HepG2 (cell line): Measurements from ENCODE around the gene JPH4. TPM values are rescaled to one million over a fixed set of nuclear protein-coding genes. Genes with fewer than 3 reads are reported as not detected.
A peak's percentile ranks its signal among the peaks of the same experiment; 100 is the strongest.

ENCODE experiments used
- ARID5B ChIP-seq: IDR thresholded peaks from 2 replicates; pipeline ENCODE4 v1.4.0; 2020; ENCODE audit warnings: mild to moderate bottlenecking, missing genetic modification reagents
- ELF4 ChIP-seq: sonication (generic); formaldehyde crosslinking; IDR thresholded peaks from 2 replicates; pipeline ENCODE4 v1.5.0; 2020; ENCODE audit warnings: missing genetic modification reagents, mild to moderate bottlenecking, moderate library complexity, borderline replicate concordance
- HNF4G ChIP-seq, 2 experiments: sonication (generic) in 1 of 2; formaldehyde crosslinking in 1 of 2; IDR thresholded peaks; 2 replicates each; pipeline versions ENCODE4 v1.4.0 to v1.6.1; 2011 to 2020; ENCODE audit warnings: borderline replicate concordance in 2 of 2, low read depth in 2 of 2, mild to moderate bottlenecking in 2 of 2, low read length in 1 of 2, missing genetic modification reagents in 1 of 2, moderate library complexity in 1 of 2
- PPARG ChIP-seq: conservative IDR thresholded peaks from 2 replicates; pipeline ENCODE4 v1.6.1; 2016; ENCODE audit warnings: missing biosample characterization, missing genetic modification reagents
- RCOR2 ChIP-seq: IDR thresholded peaks from 2 replicates; pipeline ENCODE4 v1.6.1; 2016; ENCODE audit warnings: missing biosample characterization, missing genetic modification reagents
- ZBTB3 ChIP-seq: sonication (generic); formaldehyde crosslinking; IDR thresholded peaks from 2 replicates; pipeline ENCODE4 v1.4.0; 2020; ENCODE audit warnings: low read depth, mild to moderate bottlenecking, moderate library complexity, missing genetic modification reagents, borderline replicate concordance
- ZMAT3 ChIP-seq: sonication (generic); formaldehyde crosslinking; conservative IDR thresholded peaks from 2 replicates; pipeline ENCODE4 v1.7.0; 2021; ENCODE audit warnings: missing genetic modification reagents
- ZNF234 ChIP-seq: sonication (generic); formaldehyde crosslinking; conservative IDR thresholded peaks from 2 replicates; pipeline ENCODE4 v1.5.1; 2020; ENCODE audit warnings: mild to moderate bottlenecking, missing genetic modification reagents
- ZNF280B ChIP-seq: sonication (generic); formaldehyde crosslinking; IDR thresholded peaks from 2 replicates; pipeline ENCODE4 v1.5.0; 2020; ENCODE audit warnings: missing genetic modification reagents, mild to moderate bottlenecking, borderline replicate concordance
- ZNF34 ChIP-seq: sonication (generic); formaldehyde crosslinking; IDR thresholded peaks from 2 replicates; pipeline ENCODE4 v1.4.0; 2020; ENCODE audit warnings: mild to moderate bottlenecking, missing genetic modification reagents, borderline replicate concordance
- ZNF383 ChIP-seq: sonication (generic); formaldehyde crosslinking; IDR thresholded peaks from 2 replicates; pipeline ENCODE4 v1.4.0; 2020; ENCODE audit warnings: missing genetic modification reagents, mild to moderate bottlenecking, borderline replicate concordance
- ZNF430 ChIP-seq: sonication (generic); formaldehyde crosslinking; IDR thresholded peaks from 2 replicates; pipeline ENCODE4 v1.9.0; 2021; ENCODE audit warnings: mild to moderate bottlenecking, missing genetic modification reagents
- ZNF557 ChIP-seq: sonication (generic); formaldehyde crosslinking; IDR thresholded peaks from 2 replicates; pipeline ENCODE4 v1.4.0; 2020; ENCODE audit warnings: missing genetic modification reagents
- polyA plus RNA-seq, 8 experiments: library from polyadenylated mRNA; depleted of rRNA in 3 of 8; stranded (reverse) in 7 of 8; unstranded in 1 of 8; fragments of >200 nt; fragmentation: Illumina TruSeq in 4 of 8; extraction: Trizol in 4 of 8; gene quantifications; 2 replicates each; pipeline versions ENCODE4 v1.2.1 to v1.2.3, GENCODE V29; 2011 to 2016; ENCODE audit warnings: low read depth in 4 of 8, missing spikeins in 1 of 8, mixed read lengths in 1 of 8; ENCODE audit not compliant: insufficient read depth in 1 of 8
- total RNA-seq, 5 experiments: library from RNA; depleted of rRNA; stranded (reverse); fragments of >200 nt; fragmentation: Illumina TruSeq; extraction: Trizol; gene quantifications; 2 replicates each; pipeline ENCODE4 v1.2.3, GENCODE V29; 2016; ENCODE audit warnings: low read depth in 1 of 5
- TF ChIP-seq, protein P1 (sequence below): sonication (generic); formaldehyde crosslinking; IDR thresholded peaks from 2 replicates; pipeline ENCODE4 v1.5.0; 2020; ENCODE audit warnings: mild to moderate bottlenecking, missing genetic modification reagents
- TF ChIP-seq, protein P2 (sequence below): sonication (generic); formaldehyde crosslinking; IDR thresholded peaks from 2 replicates; pipeline ENCODE4 v1.4.0; 2020; ENCODE audit warnings: missing genetic modification reagents
- TF ChIP-seq, protein P3 (sequence below): sonication (generic); formaldehyde crosslinking; IDR thresholded peaks from 2 replicates; pipeline ENCODE4 v1.5.1; 2020; ENCODE audit warnings: missing genetic modification reagents, mild to moderate bottlenecking, borderline replicate concordance

JPH4 gene
- total and polyA plus RNA-seq, 2 of the 13 experiments (the other 11 are each of a cell fraction or from before 2014, with no cell fraction given) = 0.08 to 0.22 TPM

DNA sequence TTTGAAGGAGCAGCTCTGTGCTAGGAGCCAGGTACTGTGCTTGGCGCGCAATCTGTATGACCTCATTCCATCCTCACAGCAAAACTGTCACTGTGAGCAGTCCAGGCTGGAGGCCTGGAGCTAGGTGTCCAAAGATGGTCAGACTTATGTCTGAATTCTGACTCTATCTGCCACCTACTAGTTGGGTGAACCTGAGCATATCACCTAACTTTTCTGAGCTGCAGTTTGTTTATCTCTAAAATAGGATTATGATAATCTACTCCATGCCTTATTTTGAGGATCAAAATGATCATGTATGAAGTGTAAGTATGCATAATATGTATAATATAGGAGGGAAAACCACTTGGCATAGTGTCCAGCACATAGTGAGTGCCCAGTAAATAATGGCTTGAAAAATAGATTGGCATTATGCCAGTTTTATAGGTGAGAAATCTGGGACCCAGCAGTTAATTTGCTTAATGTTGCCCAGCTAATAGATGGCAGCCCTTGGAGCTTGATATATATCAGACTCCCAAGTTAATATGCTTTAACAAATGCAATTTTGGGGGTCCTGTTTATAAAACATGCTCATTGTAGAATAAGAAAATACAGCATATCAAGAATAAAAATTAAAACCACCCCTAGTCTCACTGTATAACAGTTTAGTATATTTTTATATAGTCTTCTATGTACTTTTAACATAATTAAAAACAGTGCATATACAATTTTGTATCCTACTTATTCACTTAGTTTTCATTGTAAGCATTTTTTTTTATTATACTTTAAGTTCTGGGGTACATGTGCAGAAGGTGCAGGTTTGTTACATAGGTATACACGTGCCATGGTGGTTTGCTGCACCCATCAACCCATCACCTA, 4.5 kb upstream of the JPH4 start (continued):
- TF ChIP-seq, protein P1, sequence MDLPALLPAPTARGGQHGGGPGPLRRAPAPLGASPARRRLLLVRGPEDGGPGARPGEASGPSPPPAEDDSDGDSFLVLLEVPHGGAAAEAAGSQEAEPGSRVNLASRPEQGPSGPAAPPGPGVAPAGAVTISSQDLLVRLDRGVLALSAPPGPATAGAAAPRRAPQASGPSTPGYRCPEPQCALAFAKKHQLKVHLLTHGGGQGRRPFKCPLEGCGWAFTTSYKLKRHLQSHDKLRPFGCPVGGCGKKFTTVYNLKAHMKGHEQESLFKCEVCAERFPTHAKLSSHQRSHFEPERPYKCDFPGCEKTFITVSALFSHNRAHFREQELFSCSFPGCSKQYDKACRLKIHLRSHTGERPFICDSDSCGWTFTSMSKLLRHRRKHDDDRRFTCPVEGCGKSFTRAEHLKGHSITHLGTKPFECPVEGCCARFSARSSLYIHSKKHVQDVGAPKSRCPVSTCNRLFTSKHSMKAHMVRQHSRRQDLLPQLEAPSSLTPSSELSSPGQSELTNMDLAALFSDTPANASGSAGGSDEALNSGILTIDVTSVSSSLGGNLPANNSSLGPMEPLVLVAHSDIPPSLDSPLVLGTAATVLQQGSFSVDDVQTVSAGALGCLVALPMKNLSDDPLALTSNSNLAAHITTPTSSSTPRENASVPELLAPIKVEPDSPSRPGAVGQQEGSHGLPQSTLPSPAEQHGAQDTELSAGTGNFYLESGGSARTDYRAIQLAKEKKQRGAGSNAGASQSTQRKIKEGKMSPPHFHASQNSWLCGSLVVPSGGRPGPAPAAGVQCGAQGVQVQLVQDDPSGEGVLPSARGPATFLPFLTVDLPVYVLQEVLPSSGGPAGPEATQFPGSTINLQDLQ (CRISPR knock-in tag) = peak; percentile 44; the same call in 1 of the 2 replicates
- TF ChIP-seq ZNF557 (CRISPR knock-in tag) (peak; percentile 52; the same call in 1 of the 2 replicates), ZNF430 (CRISPR knock-in tag) (peak; percentile 59), ZNF280B (CRISPR knock-in tag) (no peak), RCOR2 (CRISPR knock-in tag) (no peak), PPARG (0 out of 2 replicates have a peak, but pooled peaks have one; percentile 13), ZNF34 (CRISPR knock-in tag) (0 out of 2 replicates have a peak, but pooled peaks have one; percentile 49), ZMAT3 (no peak; the same call in 1 of the 2 replicates), ZBTB3 (CRISPR knock-in tag) (no peak), ZNF234 (CRISPR knock-in tag) (no peak), ELF4 (CRISPR knock-in tag) (no peak), ARID5B (CRISPR knock-in tag) (no peak), HNF4G (IDR thresholded peaks at IDR 0.05; ENCODE audit: borderline replicate concordance, low read depth, low read length) (no peak), HNF4G (CRISPR knock-in tag; IDR thresholded peaks at IDR 0.05; ENCODE audit: borderline replicate concordance, low read depth) (no peak), ZNF383 (CRISPR knock-in tag) (no peak)
- TF ChIP-seq, protein P2, sequence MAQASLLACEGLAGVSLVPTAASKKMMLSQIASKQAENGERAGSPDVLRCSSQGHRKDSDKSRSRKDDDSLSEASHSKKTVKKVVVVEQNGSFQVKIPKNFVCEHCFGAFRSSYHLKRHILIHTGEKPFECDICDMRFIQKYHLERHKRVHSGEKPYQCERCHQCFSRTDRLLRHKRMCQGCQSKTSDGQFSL = 0 out of 2 replicates have a peak, but pooled peaks have one; percentile 12
- TF ChIP-seq, protein P3, sequence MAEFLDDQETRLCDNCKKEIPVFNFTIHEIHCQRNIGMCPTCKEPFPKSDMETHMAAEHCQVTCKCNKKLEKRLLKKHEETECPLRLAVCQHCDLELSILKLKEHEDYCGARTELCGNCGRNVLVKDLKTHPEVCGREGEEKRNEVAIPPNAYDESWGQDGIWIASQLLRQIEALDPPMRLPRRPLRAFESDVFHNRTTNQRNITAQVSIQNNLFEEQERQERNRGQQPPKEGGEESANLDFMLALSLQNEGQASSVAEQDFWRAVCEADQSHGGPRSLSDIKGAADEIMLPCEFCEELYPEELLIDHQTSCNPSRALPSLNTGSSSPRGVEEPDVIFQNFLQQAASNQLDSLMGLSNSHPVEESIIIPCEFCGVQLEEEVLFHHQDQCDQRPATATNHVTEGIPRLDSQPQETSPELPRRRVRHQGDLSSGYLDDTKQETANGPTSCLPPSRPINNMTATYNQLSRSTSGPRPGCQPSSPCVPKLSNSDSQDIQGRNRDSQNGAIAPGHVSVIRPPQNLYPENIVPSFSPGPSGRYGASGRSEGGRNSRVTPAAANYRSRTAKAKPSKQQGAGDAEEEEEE = 0 out of 2 replicates have a peak, but pooled peaks have one; percentile 58
